HG03460 (cell line): ENCODE results near the gene GALM.
A peak's percentile ranks its signal among the peaks of the same experiment; 100 is the strongest.

Experiments used
- ATAC-seq: cut with Tn5 transposase; IDR thresholded peaks from one replicate; pipeline ENCODE4 v1.9.1; 2021; ENCODE audit not compliant: unreplicated experiment

Gene GALM

DNA sequence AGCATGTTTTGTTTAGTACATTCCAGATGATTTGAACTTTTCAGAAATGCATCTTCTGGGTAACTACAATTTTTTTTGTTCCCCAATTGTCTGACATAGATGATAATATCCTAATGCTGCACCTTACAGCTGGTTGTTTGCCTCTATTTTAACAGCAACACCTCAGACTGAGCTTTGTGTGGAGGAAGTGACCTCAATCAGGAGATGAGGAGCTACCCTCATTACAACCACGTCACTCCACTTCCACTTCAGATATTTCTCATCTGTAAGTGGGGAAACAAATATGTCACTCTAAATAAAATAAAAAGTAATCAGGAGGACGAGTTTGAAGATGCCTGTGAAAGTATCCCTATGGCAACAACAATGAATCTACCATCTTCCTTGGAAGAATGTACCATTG is 97.3 kb downstream of the GALM start:
- ATAC-seq: no peak

GRCh38 chr2:38763728-38764127 is 97.8 kb downstream of the GALM start:
- no peak for ATAC-seq

DNA sequence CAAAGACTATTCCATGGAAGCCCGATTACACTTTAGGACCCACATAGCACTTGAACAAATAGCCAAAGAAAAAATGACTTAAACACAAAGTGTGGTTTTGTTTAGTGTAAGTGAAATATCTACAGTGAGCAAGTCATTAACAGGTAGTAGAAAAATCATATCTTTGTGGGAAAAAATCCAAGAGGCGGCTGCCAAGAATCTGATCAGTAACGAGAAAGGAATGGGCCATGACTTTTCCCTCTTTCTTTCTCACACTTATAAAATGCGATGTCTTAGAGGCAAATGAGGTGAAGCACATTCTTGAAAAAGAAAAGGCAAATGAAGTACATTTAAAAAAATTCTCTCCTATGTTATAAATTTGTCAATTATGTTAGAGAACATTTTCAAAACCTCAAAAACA is 99.2 kb downstream of the GALM start:
- ATAC-seq: no peak

DNA sequence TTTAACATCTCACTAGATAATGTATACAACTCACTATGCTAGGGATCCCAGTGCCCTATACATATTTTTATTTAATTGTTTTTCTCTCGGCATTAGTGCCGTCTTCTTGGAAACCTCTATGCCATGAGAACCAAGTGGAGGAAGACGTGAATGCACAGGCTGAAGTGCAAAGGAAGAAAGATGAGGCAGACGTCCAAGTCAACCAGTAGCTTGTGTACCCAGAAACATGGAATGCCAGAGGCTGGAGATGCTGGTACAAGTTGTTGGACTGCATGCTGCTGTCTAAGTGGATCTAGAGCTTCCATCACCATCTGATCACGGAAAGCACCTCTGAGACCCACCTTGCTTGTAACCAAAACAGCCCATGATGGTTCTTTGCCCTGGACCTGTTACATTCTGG is 99.6 kb downstream of the GALM start:
- no peak for ATAC-seq

- ATAC-seq: no peak
Observed at GRCh38 chr2:38771632-38772031, 105.7 kb downstream of the GALM start.

- ATAC-seq: no peak
Observed at GRCh38 chr2:38775097-38775920, 109.4 kb downstream of the GALM start.

GRCh38 chr2:38775921-38776225 is 110.0 kb downstream of the GALM start:
- no peak for ATAC-seq

DNA sequence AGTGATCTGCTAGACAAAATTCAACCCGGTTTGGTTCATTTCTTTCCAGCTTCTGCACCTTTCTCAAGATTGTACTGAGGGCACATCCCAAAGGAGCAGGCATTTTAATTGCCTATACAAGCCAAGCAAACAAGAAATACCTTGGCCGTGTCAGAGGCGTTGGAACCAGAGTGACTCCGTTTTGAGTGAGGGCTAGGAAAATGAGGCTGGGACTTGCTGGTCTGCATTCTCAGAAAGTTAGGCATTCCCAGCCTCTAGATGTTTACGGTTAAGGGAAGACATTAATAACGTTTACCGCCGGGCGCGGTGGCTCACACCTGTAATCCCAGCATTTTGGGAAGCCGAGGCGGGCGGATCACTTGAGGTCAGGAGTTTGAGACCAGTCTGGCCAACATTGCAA is 110.6 kb downstream of the GALM start:
- no peak for ATAC-seq

DNA sequence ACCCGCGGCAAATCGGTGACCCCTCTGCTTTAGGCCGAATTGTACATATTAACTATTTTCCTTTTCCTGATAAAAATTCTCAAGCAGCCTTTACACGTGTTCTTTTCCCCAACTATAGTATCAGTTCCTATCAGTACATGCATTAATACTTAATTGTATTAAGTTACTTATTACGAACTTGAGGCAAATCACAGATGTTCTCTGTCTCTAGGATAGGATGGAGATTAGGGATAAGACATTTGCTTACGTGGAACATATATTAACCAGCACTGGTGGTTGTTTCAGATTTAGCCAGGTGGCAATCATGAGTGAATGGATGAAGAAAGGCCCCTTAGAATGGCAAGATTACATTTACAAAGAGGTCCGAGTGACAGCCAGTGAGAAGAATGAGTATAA is 112.8 kb downstream of the GALM start:
- peak; percentile 3 for ATAC-seq

DNA sequence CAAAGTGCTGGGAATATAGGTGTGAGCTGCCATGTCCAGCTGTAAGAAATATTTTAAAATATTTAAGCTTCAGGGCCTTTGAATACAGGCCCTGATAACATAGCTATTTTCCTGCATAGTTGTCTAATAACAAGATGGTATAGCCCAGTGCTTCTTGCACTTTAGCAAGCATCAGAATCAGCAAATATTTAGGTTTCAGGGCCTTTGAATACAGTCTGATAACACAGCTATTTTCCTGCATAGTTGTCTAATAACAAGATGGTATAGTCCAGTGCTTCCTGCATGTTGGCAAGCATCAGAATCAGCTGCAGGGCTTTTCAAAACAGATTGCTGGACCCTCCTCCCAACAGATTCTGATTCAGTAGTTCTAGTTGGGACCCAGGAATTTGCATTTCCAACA is 117.7 kb downstream of the GALM start:
- no peak for ATAC-seq
